Measurements from ENCODE around the gene FREM1. TPM values are rescaled to one million over a fixed set of nuclear protein-coding genes. Genes with fewer than 3 reads are reported as not detected.

FREM1 gene
- total RNA-seq, 4 donors from 2014 or later = 0.68 to 3.4 (median 1.7) TPM

DNA sequence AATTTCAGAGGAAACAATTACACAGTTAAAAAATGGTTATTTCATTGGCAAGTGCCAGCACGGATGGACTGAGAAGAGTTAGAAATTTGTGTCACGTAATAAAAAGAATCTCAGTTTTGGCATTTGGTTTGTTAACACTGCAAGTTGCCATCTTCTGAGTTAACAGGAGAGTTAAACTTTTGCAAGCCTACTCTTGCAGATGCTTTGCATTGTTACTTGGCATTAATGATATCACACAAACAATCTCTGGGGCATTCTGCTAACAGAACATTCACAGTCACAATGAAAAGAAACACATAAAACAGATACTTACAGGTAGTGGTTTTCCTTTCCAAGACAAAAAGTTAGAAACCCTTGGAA is 647 bp downstream of the FREM1 start:
- intact Hi-C loops (cut with DNase I) = no loop called here
- Histone ChIP-seq H3K27ac (no peak overlapping the region), H3K4me3 (replicated peaks in 1 of 3) (no peak overlapping the region), H3K36me3 (no peaks in the 10 kb centered on the region), H3K27me3 (no peaks in the 10 kb centered on the region), H3K9me3 (no peaks in the 10 kb centered on the region), H3K4me1 (peaks cover 0 to 7% of the 10 kb centered on the region in 2 donors)
- no peak for TF ChIP-seq POLR2A (IDR thresholded peaks at IDR 0.05)
- TF ChIP-seq, protein P1, sequence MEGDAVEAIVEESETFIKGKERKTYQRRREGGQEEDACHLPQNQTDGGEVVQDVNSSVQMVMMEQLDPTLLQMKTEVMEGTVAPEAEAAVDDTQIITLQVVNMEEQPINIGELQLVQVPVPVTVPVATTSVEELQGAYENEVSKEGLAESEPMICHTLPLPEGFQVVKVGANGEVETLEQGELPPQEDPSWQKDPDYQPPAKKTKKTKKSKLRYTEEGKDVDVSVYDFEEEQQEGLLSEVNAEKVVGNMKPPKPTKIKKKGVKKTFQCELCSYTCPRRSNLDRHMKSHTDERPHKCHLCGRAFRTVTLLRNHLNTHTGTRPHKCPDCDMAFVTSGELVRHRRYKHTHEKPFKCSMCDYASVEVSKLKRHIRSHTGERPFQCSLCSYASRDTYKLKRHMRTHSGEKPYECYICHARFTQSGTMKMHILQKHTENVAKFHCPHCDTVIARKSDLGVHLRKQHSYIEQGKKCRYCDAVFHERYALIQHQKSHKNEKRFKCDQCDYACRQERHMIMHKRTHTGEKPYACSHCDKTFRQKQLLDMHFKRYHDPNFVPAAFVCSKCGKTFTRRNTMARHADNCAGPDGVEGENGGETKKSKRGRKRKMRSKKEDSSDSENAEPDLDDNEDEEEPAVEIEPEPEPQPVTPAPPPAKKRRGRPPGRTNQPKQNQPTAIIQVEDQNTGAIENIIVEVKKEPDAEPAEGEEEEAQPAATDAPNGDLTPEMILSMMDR (IDR thresholded peaks at IDR 0.05) = no peak
- 44 to 49% methylated on average over 2 of the region's 2 CpGs for WGBS, 2 donors
- DNase-seq = no peak

DNA sequence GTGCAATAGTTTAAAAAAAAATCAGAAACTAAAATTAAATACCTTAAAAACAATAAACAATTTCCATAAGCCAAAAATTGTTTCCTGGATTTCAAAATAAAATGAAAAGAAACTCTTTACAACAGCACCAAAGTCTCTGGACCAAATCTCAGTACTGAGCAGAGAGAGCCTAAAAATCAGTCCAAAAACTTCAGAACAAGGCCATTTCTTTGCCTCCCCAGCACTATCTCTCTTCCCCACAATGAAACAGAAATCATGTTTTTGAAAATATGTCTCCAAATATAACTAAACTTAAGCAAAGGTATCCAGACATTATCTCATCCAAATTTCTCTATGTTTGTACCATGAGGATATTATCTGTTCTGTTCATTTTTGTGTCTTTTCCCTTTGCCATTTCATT is 1.0 kb downstream of the FREM1 start:
- TF ChIP-seq, protein P1 (IDR thresholded peaks at IDR 0.05) = no peak
- no peak for TF ChIP-seq POLR2A (IDR thresholded peaks at IDR 0.05)
- intact Hi-C loops (cut with DNase I) = no loop called here
- Histone ChIP-seq H3K9me3 (no peaks in the 10 kb centered on the region), H3K4me1 (peaks cover 0 to 7% of the 10 kb centered on the region in 2 donors), H3K27ac (no peak overlapping the region), H3K4me3 (replicated peaks in 1 of 3) (no peak overlapping the region), H3K27me3 (no peaks in the 10 kb centered on the region), H3K36me3 (no peaks in the 10 kb centered on the region)
- no peak for DNase-seq

DNA sequence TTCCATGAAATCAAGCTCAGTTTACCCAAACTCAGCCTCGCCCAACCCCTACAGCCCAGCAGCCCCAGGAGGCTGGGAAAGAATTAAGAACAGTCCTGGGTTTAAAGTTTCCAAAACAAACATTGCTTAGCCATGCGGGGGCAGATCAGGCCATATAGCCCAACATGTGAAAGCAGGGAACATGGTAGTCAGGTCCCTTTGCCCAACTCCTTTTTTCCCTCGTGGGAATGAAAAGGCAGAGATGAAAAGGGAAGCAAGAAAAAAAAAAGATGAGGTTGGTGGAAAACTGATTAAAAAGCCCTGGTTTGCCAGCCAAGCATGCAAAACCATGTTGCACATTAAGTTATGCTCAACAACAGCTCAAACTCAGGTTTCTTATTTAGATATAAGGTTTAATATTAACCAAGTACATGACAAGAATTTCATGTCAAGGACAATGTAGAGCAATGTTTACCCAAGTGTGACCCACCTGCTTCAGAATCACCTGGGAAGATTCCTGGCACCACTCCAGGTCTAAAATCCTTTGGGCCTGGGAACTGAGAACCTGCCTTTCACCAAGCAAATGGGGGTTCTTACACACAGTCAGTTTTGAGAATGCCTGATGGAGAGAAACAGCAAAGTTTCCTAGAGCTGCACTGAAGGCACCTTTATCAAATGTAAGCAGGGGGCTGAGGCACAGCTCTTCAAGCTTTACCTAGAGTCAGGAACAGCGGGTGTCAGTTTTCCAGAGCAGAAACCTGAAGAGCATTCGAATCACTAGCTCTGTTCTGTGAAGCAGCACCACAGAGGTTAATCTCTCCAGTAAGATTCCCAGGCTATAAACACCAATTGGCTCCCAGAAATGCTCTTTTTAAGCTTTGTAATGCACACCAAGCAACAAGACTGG is 1.7 kb downstream of the FREM1 start:
- no peak for TF ChIP-seq POLR2A (IDR thresholded peaks at IDR 0.05)
- TF ChIP-seq, protein P1 (IDR thresholded peaks at IDR 0.05) = no peak
- no peak overlapping the region for H3K27ac ChIP-seq
- H3K4me1 ChIP-seq = peaks cover 0 to 7% of the 10 kb centered on the region in 2 donors
- no peak overlapping the region for H3K4me3 ChIP-seq (replicated peaks in 1 of 3)
- H3K27me3 ChIP-seq = no peaks in the 10 kb centered on the region
- H3K36me3 ChIP-seq = no peaks in the 10 kb centered on the region
- no peaks in the 10 kb centered on the region for H3K9me3 ChIP-seq
- WGBS, 2 donors = 45 to 46% methylated on average over 5 of the region's 5 CpGs
- DNase-seq = peak; percentile 9
- intact Hi-C loops (cut with DNase I) = no loop called here

DNA sequence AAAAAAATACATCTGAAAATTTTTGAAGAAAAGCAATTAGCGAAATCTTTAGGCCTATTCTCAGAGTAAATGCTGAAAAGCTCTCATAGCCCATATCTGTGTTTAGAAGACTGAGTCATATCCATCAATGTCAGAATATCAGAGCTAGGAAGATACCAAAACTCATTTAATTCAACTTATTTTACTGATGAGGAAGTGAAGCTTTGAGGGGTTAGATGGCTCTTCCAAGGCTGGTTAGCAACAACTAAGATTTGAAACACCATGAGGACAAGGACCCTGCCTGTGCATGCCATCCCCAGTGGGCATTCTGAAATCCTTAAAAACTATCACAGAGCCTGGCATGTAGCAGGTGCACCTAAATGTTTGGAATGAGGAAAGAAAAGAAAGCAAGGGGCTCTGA is 2.5 kb downstream of the FREM1 start:
- Histone ChIP-seq H3K27me3 (no peaks in the 10 kb centered on the region), H3K4me3 (replicated peaks in 1 of 3) (no peak overlapping the region), H3K4me1 (peaks cover 0 to 7% of the 10 kb centered on the region in 2 donors), H3K27ac (no peak overlapping the region), H3K9me3 (no peaks in the 10 kb centered on the region), H3K36me3 (no peaks in the 10 kb centered on the region)
- intact Hi-C loops (cut with DNase I) = no loop called here
- WGBS, 2 donors = 87 to 95% methylated on average over 1 of the region's 1 CpG
- no peak for TF ChIP-seq POLR2A (IDR thresholded peaks at IDR 0.05)
- TF ChIP-seq, protein P1 (IDR thresholded peaks at IDR 0.05) = no peak
- DNase-seq = no peak

DNA sequence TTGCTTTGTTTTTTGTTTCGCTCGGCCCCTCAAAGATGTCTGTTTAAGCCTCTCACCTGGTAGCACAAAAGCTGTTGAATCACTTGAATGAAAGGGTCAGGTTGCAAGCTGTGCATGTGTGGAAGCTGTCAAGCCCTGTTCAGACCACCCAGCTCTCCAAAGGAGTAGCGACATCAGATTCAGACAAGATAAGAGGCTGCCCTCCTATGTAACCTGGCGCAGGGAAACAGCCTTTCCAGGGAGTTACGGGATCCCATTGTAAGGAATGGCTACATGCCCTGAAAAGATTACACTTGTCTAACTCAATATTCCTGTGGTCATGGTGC is 2.9 kb downstream of the FREM1 start:
- H3K36me3 ChIP-seq = no peaks in the 10 kb centered on the region
- no peak overlapping the region for H3K27ac ChIP-seq
- H3K9me3 ChIP-seq = no peaks in the 10 kb centered on the region
- 80 to 83% methylated on average over 5 of the region's 5 CpGs for WGBS, 2 donors
- no peak overlapping the region for H3K4me3 ChIP-seq (replicated peaks in 1 of 3)
- TF ChIP-seq POLR2A (IDR thresholded peaks at IDR 0.05) = no peak
- TF ChIP-seq, protein P1 (IDR thresholded peaks at IDR 0.05) = no peak
- no peaks in the 10 kb centered on the region for H3K27me3 ChIP-seq
- intact Hi-C loops (cut with DNase I) = no loop called here
- peaks cover 0 to 7% of the 10 kb centered on the region in 2 donors for H3K4me1 ChIP-seq
- no peak for DNase-seq

Data from thyroid gland (tissue), 4 donors.